Pancreas (tissue), 10 donors: ENCODE data around the gene ITGA7. TPM values are rescaled to one million over a fixed set of nuclear protein-coding genes. Genes with fewer than 3 reads are reported as not detected.

ENCODE experiments used
- ATAC-seq, 4 donors: fragments of 200-7000 bp; cut with Tn5 transposase; one replicate each; pipeline versions ENCODE4 v1.8.0 to v1.9.1; 2020; ENCODE audit warnings: mild to moderate bottlenecking in 4 of 4, moderate library complexity in 4 of 4
- DNase-seq, 6 donors: peaks; one replicate each; pipeline ENCODE4 v3.0.0-alpha.2; 2020
- FAIRE-seq: peaks from 2 replicates; lab custom pipeline; 2012; peaks lifted over from hg19 to GRCh38; lab: Jason Lieb, UNC
- H3K27ac ChIP-seq, 4 donors: fragments of 200-600 bp; sonication (generic); 1 replicate in 3 of 4; 2 replicates in 1 of 4; pipeline versions ENCODE4 v1.5.0 to v1.8.0; 2020
- H3K27me3 ChIP-seq, 4 donors: fragments of 200-600 bp; one replicate each; pipeline ENCODE4 v1.8.0; 2021
- H3K36me3 ChIP-seq, 3 donors: fragments of 200-600 bp; sonication (generic) in 1 of 3; one replicate each; pipeline versions ENCODE4 v1.5.0 to v1.8.0; 2020 to 2021
- H3K4me1 ChIP-seq, 3 donors: fragments of 200-600 bp; one replicate each; pipeline ENCODE4 v1.8.0; 2021
- H3K4me3 ChIP-seq, 4 donors: fragments of 200-600 bp; sonication (generic) in 2 of 4; one replicate each; pipeline versions ENCODE4 v1.5.0 to v1.8.0; 2020 to 2021
- H3K9me3 ChIP-seq, 4 donors: fragments of 200-600 bp; one replicate each; pipeline ENCODE4 v1.8.0; 2021
- CTCF ChIP-seq, 4 donors: fragments of 200-600 bp; sonication (generic) in 3 of 4; IDR thresholded peaks; one replicate each; pipeline versions ENCODE4 v1.5.0 to v1.8.0; 2021; ENCODE audit warnings: antibody characterized with exemption in 4 of 4
- WGBS, 2 donors: extraction: QIAGEN DNeasy Blood & Tissue Kit; methylation state at CpG; one replicate each; pipeline ENCODE4 v1.1.7; 2013; 5-methylcytosine and 5-hydroxymethylcytosine counted together
- intact Hi-C, 3 donors: fragments of 100-400 bp; cut with DNase I; formaldehyde crosslinking; loops; one replicate each; pipeline versions ENCODE4 v1.11.1 to v1.14.2; 2022
- polyA plus RNA-seq, 2 donors: library from polyadenylated mRNA; stranded (reverse); fragments of 200-250 nt; gene quantifications; one replicate each; pipeline ENCODE4 v1.2.3, GENCODE V29; 2013
- total RNA-seq, 6 donors: library from RNA; stranded (reverse); fragmentation: NEBNext Ultra II Directional in 4 of 6; extraction: Animal tissue kit (Norgen Biotek cat#: 25700) in 4 of 6; gene quantifications; one replicate each; pipeline versions ENCODE4 v1.2.1 to v1.2.4, GENCODE V29; 2021 to 2023
- donor health status: healthy with polysubstance abuse.
- donor health status: DM: no; HTN: no; CAD: no; lungs with moderate emphysema.
- donor health status: DM: no; HTN: no; CAD: no.
- donor health status: control.
- donor health status: control.
- donor health status: Bipolar disorder and iron deficiency.
- donor health status: DM: yes; HTN: yes; CAD: no.
- donor health status: DM: no; HTN: no; CAD: no.
- donor health status: DM: no; HTN: no; CAD: no.
- donor health status: DM: yes; HTN: yes; CAD: no.

ITGA7 gene
- total and polyA plus RNA-seq, 8 donors, result 3.4 to 34.5 (median 9.1) TPM

- Histone ChIP-seq H3K36me3 (no peaks in the 10 kb centered on the region), H3K9me3 (no peaks in the 10 kb centered on the region), H3K4me3 (no peak overlapping the region), H3K27ac (peak overlapping the region in 1 of 4 donors; percentile 22), H3K4me1 (no peaks in the 10 kb centered on the region), H3K27me3 (no peaks in the 10 kb centered on the region)
- DNase-seq, result no peak
- no peak for ATAC-seq
- 57 to 66% methylated on average over 7 of the region's 7 CpGs for WGBS, 2 donors
- TF ChIP-seq CTCF (IDR thresholded peaks at IDR 0.05), result no peak
- intact Hi-C loops, result no loop called here
- FAIRE-seq, result no peak
These were observed 65.0 kb downstream of the ITGA7 start for GRCh38 chr12:55642669-55643068.

- 36 to 44% methylated on average over 2 of the region's 2 CpGs for WGBS, 2 donors
- ATAC-seq, result peak in 1 of 4 donors; percentile 23
- Histone ChIP-seq H3K27ac (peak overlapping the region in 2 of 4 donors; percentile 2 to 22), H3K27me3 (no peaks in the 10 kb centered on the region), H3K9me3 (no peaks in the 10 kb centered on the region), H3K4me3 (no peak overlapping the region), H3K36me3 (no peaks in the 10 kb centered on the region), H3K4me1 (no peaks in the 10 kb centered on the region)
- no peak for FAIRE-seq
- TF ChIP-seq CTCF (IDR thresholded peaks at IDR 0.05), result no peak
- intact Hi-C loops, result no loop called here
- DNase-seq, result no peak
These were observed 65.4 kb downstream of the ITGA7 start for GRCh38 chr12:55642267-55642666.

- intact Hi-C loops, result no loop called here
- FAIRE-seq (no peak), DNase-seq (no peak), ATAC-seq (no peak)
- TF ChIP-seq CTCF (IDR thresholded peaks at IDR 0.05), result no peak
- no peaks in the 10 kb centered on the region for H3K9me3 ChIP-seq
- no peaks in the 10 kb centered on the region for H3K27me3 ChIP-seq
- H3K4me3 ChIP-seq, result no peak overlapping the region
- 58 to 65% methylated on average over 7 of the region's 7 CpGs for WGBS, 2 donors
- peak overlapping the region in 2 of 4 donors; percentile 2 to 41 for H3K27ac ChIP-seq
- no peaks in the 10 kb centered on the region for H3K36me3 ChIP-seq
- no peaks in the 10 kb centered on the region for H3K4me1 ChIP-seq
These were observed 66.1 kb downstream of the ITGA7 start for GRCh38 chr12:55641595-55641994.

GRCh38 chr12:55637467-55637866 is 70.2 kb downstream of the ITGA7 start:
- H3K27me3 ChIP-seq, result no peaks in the 10 kb centered on the region

More at GRCh38 chr12:55637467-55637866, 70.2 kb downstream of the ITGA7 start:
- ATAC-seq (no peak), FAIRE-seq (no peak), DNase-seq (no peak)
- intact Hi-C loops, result no loop called here
- H3K4me3 ChIP-seq, result no peak overlapping the region
- no peaks in the 10 kb centered on the region for H3K9me3 ChIP-seq
- no peaks in the 10 kb centered on the region for H3K4me1 ChIP-seq
- WGBS, 2 donors, result 73 to 78% methylated on average over 15 of the region's 15 CpGs
- no peak for TF ChIP-seq CTCF (IDR thresholded peaks at IDR 0.05)
- H3K36me3 ChIP-seq, result no peaks in the 10 kb centered on the region
- H3K27ac ChIP-seq, result no peak overlapping the region
